Transverse colon (tissue), 4 donors: ENCODE measurements around the gene LPAR1. TPM values are rescaled to one million over a fixed set of nuclear protein-coding genes. Genes with fewer than 3 reads are reported as not detected.
"Not testable (repeated sequence)": the region's sequence is repeated elsewhere in the genome, so short reads cannot be mapped to it uniquely, and the experiment has no call there.

ENCODE experiments used
- DNase-seq: peaks from one replicate; pipeline ENCODE4 v3.0.0-alpha.2; 2019
- H3K27ac ChIP-seq, 4 donors: fragments of 200-600 bp; sonication (generic); 2 replicates each; pipeline ENCODE4 v1.5.1; 2016 to 2018; ENCODE audit warnings: inconsistent platforms in 4 of 4
- H3K27me3 ChIP-seq: fragments of 200-600 bp; sonication (generic); 2 replicates; pipeline ENCODE4 v1.5.1; 2017; ENCODE audit warnings: inconsistent platforms
- H3K36me3 ChIP-seq, 4 donors: fragments of 200-600 bp; sonication (generic); 2 replicates each; pipeline ENCODE4 v1.5.1; 2017 to 2019; ENCODE audit warnings: inconsistent platforms in 4 of 4
- H3K4me1 ChIP-seq, 4 donors: fragments of 200-600 bp; sonication (generic); 2 replicates each; pipeline ENCODE4 v1.5.1; 2017 to 2020; ENCODE audit warnings: inconsistent platforms in 4 of 4
- H3K4me3 ChIP-seq, 4 donors: fragments of 200-600 bp; sonication (generic); 1 replicate in 1 of 4; 2 replicates in 3 of 4; pipeline versions ENCODE4 v1.5.1 to v1.6.1; 2017 to 2019; ENCODE audit warnings: inconsistent platforms in 4 of 4
- H3K9me3 ChIP-seq, 2 donors: fragments of 200-600 bp; sonication (generic); 2 replicates each; pipeline ENCODE4 v1.5.1; 2017 to 2019; ENCODE audit warnings: inconsistent platforms in 2 of 2
- EP300 ChIP-seq: sonication (generic); formaldehyde crosslinking; IDR thresholded peaks from one replicate; pipeline ENCODE4 v1.6.1; 2017; ENCODE audit warnings: antibody characterized with exemption, low read depth
- POLR2A ChIP-seq: fragments of 450-650 bp; IDR thresholded peaks from one replicate; pipeline ENCODE4 v1.6.1; 2016; ENCODE audit warnings: antibody characterized with exemption, mild to moderate bottlenecking, moderate library complexity
- POLR2AphosphoS5 ChIP-seq, 3 donors: sonication (generic); formaldehyde crosslinking; IDR thresholded peaks; one replicate each; pipeline ENCODE4 v1.6.1; 2016; ENCODE audit warnings: antibody characterized with exemption in 3 of 3
- WGBS, 2 donors: methylation state at CpG; one replicate each; pipeline ENCODE4 v1.1.5; 2018; ENCODE audit warnings: low coverage in 1 of 2; 5-methylcytosine and 5-hydroxymethylcytosine counted together
- in situ Hi-C, 4 donors: fragments of 200-750 bp; cut with MboI; loops; one replicate each; pipeline versions ENCODE4 v1.15.0 to v1.15.1; 2017; ENCODE audit warnings: low sequenced_read_pairs in 3 of 4, low pct_ligation_motif_present in 1 of 4, low pct_unique_long_range_greater_than_20kb in 1 of 4
- intact Hi-C: fragments of 100-400 bp; cut with DNase I; formaldehyde crosslinking; loops from one replicate; pipeline ENCODE4 v1.15.1; 2023; ENCODE audit warnings: low total_unique reads
- total RNA-seq, 4 donors: library from RNA; depleted of rRNA; stranded (reverse); fragments of >200 nt; gene quantifications; one replicate each; pipeline ENCODE4 v1.1.0, GENCODE V29; 2016
- TF ChIP-seq, protein P1 (sequence below), 5 experiments: fragments of 200-600 bp in 3 of 5; fragments of 450-650 bp in 2 of 5; sonication (generic) in 3 of 5; IDR thresholded peaks; 1 replicate in 2 of 5; 2 replicates in 3 of 5; pipeline ENCODE4 v1.5.1; 2016 to 2017; ENCODE audit warnings: antibody characterized with exemption in 5 of 5, inconsistent platforms in 3 of 5, mild to moderate bottlenecking in 2 of 5, moderate library complexity in 1 of 5

Gene LPAR1
- total RNA-seq, 4 donors from 2014 or later, result 27.1 to 34.4 (median 28.7) TPM

DNA sequence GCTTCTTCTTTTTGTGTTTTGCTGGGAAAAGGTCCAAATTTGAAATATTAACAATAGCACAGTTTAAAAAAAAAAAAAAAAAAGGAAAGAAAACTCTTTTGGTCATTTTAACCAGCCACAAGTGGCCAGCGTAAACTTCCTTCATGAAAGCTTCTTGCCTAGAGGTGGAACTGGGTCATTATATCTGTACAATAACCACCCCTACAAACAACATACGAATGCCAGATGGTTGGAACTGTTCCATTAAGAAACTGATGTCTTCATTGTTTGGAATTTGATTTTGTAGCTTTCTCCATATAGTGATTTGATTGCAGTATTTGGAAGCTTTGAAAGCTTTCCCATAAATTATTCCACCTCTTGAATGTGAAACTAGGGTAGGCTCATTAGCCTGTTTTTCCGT is 18.3 kb upstream of the LPAR1 start:
- TF ChIP-seq, protein P1, sequence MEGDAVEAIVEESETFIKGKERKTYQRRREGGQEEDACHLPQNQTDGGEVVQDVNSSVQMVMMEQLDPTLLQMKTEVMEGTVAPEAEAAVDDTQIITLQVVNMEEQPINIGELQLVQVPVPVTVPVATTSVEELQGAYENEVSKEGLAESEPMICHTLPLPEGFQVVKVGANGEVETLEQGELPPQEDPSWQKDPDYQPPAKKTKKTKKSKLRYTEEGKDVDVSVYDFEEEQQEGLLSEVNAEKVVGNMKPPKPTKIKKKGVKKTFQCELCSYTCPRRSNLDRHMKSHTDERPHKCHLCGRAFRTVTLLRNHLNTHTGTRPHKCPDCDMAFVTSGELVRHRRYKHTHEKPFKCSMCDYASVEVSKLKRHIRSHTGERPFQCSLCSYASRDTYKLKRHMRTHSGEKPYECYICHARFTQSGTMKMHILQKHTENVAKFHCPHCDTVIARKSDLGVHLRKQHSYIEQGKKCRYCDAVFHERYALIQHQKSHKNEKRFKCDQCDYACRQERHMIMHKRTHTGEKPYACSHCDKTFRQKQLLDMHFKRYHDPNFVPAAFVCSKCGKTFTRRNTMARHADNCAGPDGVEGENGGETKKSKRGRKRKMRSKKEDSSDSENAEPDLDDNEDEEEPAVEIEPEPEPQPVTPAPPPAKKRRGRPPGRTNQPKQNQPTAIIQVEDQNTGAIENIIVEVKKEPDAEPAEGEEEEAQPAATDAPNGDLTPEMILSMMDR (IDR thresholded peaks at IDR 0.05), result no peak
- TF ChIP-seq EP300 (no peak), POLR2A (no peak), POLR2AphosphoS5 (IDR thresholded peaks at IDR 0.05) (no peak)
- H3K27me3 ChIP-seq, result no peaks in the 10 kb centered on the region
- 46 to 57% methylated on average over 3 of the region's 3 CpGs for WGBS, 2 donors
- H3K4me3 ChIP-seq, result no peak overlapping the region
- peaks cover 0 to 7% (median 0%) of the 10 kb centered on the region in 4 donors for H3K4me1 ChIP-seq
- H3K27ac ChIP-seq, result no peak overlapping the region
- in situ Hi-C loops (no loop called here), intact Hi-C loops (no loop called here)
- no peak for DNase-seq
- H3K9me3 ChIP-seq, result no peaks in the 10 kb centered on the region
- H3K36me3 ChIP-seq, result no peaks in the 10 kb centered on the region

DNA sequence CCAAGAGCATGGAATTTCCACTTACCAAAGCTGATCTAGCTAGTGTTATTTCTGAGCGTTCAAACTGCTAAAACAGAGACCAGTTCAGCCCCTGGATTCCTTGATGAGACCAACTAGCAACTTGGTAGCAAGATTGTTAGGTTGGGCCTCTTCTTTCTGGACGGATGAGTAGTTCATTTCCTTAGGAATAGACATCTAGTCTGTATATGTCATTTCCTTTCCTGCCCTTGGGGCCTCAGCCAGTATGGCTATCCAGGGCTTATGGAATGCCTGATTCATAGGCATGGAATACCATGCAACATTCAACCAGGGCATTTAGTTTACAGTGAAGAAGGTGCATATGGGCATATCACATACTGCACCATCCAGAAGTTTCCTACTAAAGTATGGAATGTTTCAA is 14.5 kb upstream of the LPAR1 start:
- Histone ChIP-seq H3K27ac (no peak overlapping the region), H3K36me3 (no peaks in the 10 kb centered on the region), H3K9me3 (no peaks in the 10 kb centered on the region), H3K4me1 (peaks cover 0 to 7% (median 0%) of the 10 kb centered on the region in 4 donors), H3K4me3 (no peak overlapping the region), H3K27me3 (no peaks in the 10 kb centered on the region)
- in situ Hi-C loops, result no loop called here
- TF ChIP-seq EP300 (no peak), POLR2A (no peak), POLR2AphosphoS5 (IDR thresholded peaks at IDR 0.05) (no peak)
- TF ChIP-seq, protein P1 (IDR thresholded peaks at IDR 0.05), result no peak
- DNase-seq, result no peak
- intact Hi-C loops, result no loop called here
- WGBS, 2 donors, result 83 to 93% methylated on average over 1 to 2 of the region's 2 CpGs

GRCh38 chr9:111051400-111051799 is 13.1 kb upstream of the LPAR1 start:
- no peak for TF ChIP-seq POLR2AphosphoS5 (IDR thresholded peaks at IDR 0.05)
- TF ChIP-seq, protein P1 (IDR thresholded peaks at IDR 0.05), result no peak
- no peak for TF ChIP-seq POLR2A
- TF ChIP-seq EP300, result no peak
- H3K9me3 ChIP-seq, result no peaks in the 10 kb centered on the region
- 53 to 62% methylated on average over 3 of the region's 3 CpGs for WGBS, 2 donors
- in situ Hi-C loops, result no loop called here
- intact Hi-C loops, result no loop called here
- DNase-seq, result no peak
- H3K4me3 ChIP-seq, result no peak overlapping the region
- no peaks in the 10 kb centered on the region for H3K27me3 ChIP-seq
- no peaks in the 10 kb centered on the region for H3K36me3 ChIP-seq
- H3K27ac ChIP-seq, result no peak overlapping the region
- H3K4me1 ChIP-seq, result peaks cover 0 to 1% (median 0%) of the 10 kb centered on the region in 4 donors

- no peaks in the 10 kb centered on the region for H3K9me3 ChIP-seq
- no peak overlapping the region for H3K27ac ChIP-seq
- H3K4me1 ChIP-seq, result no peaks in the 10 kb centered on the region
- TF ChIP-seq, protein P1 (IDR thresholded peaks at IDR 0.05), result no peak
- no peak for TF ChIP-seq POLR2A
- no peak for TF ChIP-seq EP300
- intact Hi-C loops (no loop called here), in situ Hi-C loops (no loop called here)
- DNase-seq, result no peak
- no peak overlapping the region for H3K4me3 ChIP-seq
- no peaks in the 10 kb centered on the region for H3K36me3 ChIP-seq
- no peaks in the 10 kb centered on the region for H3K27me3 ChIP-seq
Observed at GRCh38 chr9:111050819-111051218, 12.5 kb upstream of the LPAR1 start.

GRCh38 chr9:111047287-111047686 is 9.0 kb upstream of the LPAR1 start:
- H3K4me1 ChIP-seq, H3K9me3 ChIP-seq, H3K27me3 ChIP-seq, H3K36me3 ChIP-seq, H3K4me3 ChIP-seq, intact Hi-C loops, DNase-seq, H3K27ac ChIP-seq: not testable (repeated sequence)
- in situ Hi-C loops, result loop anchor here in 1 of 4 donors (25.0 kb wide), 1 partner anchor 240 kb away; no protein-coding TSS in a partner anchor
- 67 to 93% methylated on average over 2 of the region's 2 CpGs for WGBS, 2 donors
